Keratinocyte (primary cell): Measurements from ENCODE around the gene KATNB1. TPM values are rescaled to one million over a fixed set of nuclear protein-coding genes. Genes with fewer than 3 reads are reported as not detected.

Experiments
- DNase-seq: peaks from one replicate; pipeline ENCODE4 v3.0.0-alpha.2; 2011; ENCODE audit warnings: low read depth, missing footprints, low spot score
- FAIRE-seq: peaks from 2 replicates; lab custom pipeline; 2011; peaks lifted over from hg19 to GRCh38; lab: Jason Lieb, UNC
- H2AFZ ChIP-seq: 2 replicates; pipeline ENCODE4 v1.6.0; 2012; ENCODE audit warnings: low read length, control low read depth, inconsistent platforms; ENCODE audit not compliant: control insufficient read depth
- H3K27ac ChIP-seq: 2 replicates; pipeline ENCODE4 v1.5.1; 2011; ENCODE audit warnings: low read length; ENCODE audit not compliant: control insufficient read depth, insufficient read depth
- H3K27me3 ChIP-seq: 3 replicates; pipeline ENCODE4 v1.6.0; 2011; ENCODE audit warnings: low read length; ENCODE audit not compliant: control insufficient read depth, insufficient read depth; ENCODE audit errors: extremely low read depth
- H3K36me3 ChIP-seq, 2 experiments: 2 replicates in 1 of 2; 3 replicates in 1 of 2; pipeline ENCODE4 v1.5.1; 2011; ENCODE audit warnings: low read length in 2 of 2, mild to moderate bottlenecking in 1 of 2; ENCODE audit not compliant: control insufficient read depth in 2 of 2, insufficient read depth in 2 of 2; ENCODE audit errors: extremely low read depth in 1 of 2
- H3K4me1 ChIP-seq: 3 replicates; pipeline ENCODE4 v1.5.1; 2011; ENCODE audit warnings: low read length; ENCODE audit not compliant: control insufficient read depth, insufficient read depth; ENCODE audit errors: extremely low read depth
- H3K4me2 ChIP-seq: 3 replicates; pipeline ENCODE4 v1.6.0; 2011; ENCODE audit warnings: low read depth, low read length; ENCODE audit not compliant: control insufficient read depth, insufficient read depth; ENCODE audit errors: extremely low read depth
- H3K4me3 ChIP-seq, 3 experiments: fragments of 200-600 bp in 1 of 3; sonication (generic) in 1 of 3; 2 replicates in 2 of 3; 3 replicates in 1 of 3; pipeline ENCODE4 v1.5.1; 2011 to 2016; ENCODE audit warnings: low read length in 3 of 3, mild to moderate bottlenecking in 3 of 3, control low read depth in 2 of 3, inconsistent platforms in 1 of 3, low read depth in 1 of 3, mixed read lengths in 1 of 3, mixed run types in 1 of 3, moderate library complexity in 1 of 3; ENCODE audit not compliant: control insufficient read depth in 2 of 3, insufficient read depth in 2 of 3; ENCODE audit errors: extremely low read depth in 1 of 3
- H3K79me2 ChIP-seq: 2 replicates; pipeline ENCODE4 v1.6.0; 2012; ENCODE audit warnings: low read length; ENCODE audit not compliant: control insufficient read depth, insufficient read depth
- H3K9ac ChIP-seq: 3 replicates; pipeline ENCODE4 v1.6.0; 2011; ENCODE audit warnings: low read length; ENCODE audit not compliant: control insufficient read depth, insufficient read depth; ENCODE audit errors: extremely low read depth
- H3K9me1 ChIP-seq: 3 replicates; pipeline ENCODE4 v1.6.0; 2011; ENCODE audit warnings: low read length; ENCODE audit not compliant: control insufficient read depth, insufficient read depth; ENCODE audit errors: extremely low read depth
- H3K9me3 ChIP-seq: 2 replicates; pipeline ENCODE4 v1.5.1; 2012; ENCODE audit warnings: low read depth, low read length; ENCODE audit not compliant: control insufficient read depth
- H4K20me1 ChIP-seq: 3 replicates; pipeline ENCODE4 v1.6.0; 2011; ENCODE audit warnings: low read length; ENCODE audit not compliant: control insufficient read depth, insufficient read depth; ENCODE audit errors: extremely low read depth
- EZH2 ChIP-seq: IDR thresholded peaks from one replicate; pipeline ENCODE4 v1.6.1; 2012; ENCODE audit warnings: inconsistent platforms, mild to moderate bottlenecking, low read length, moderate library complexity
- dilution Hi-C: fragments of 300-500 bp; cut with MboI; formaldehyde crosslinking; loops from one replicate; pipeline ENCODE4 v1.7.0; 2020; ENCODE audit warnings: low sequenced_read_pairs; ENCODE audit not compliant: extremely low pct_ligation_motif_present
- polyA plus RNA-seq, 5 experiments: library from polyadenylated mRNA; depleted of rRNA in 3 of 5; stranded (reverse) in 3 of 5; stranded (forward) in 1 of 5; unstranded in 1 of 5; fragments of >200 nt; gene quantifications; 1 replicate in 1 of 5; 2 replicates in 3 of 5; 3 replicates in 1 of 5; pipeline versions ENCODE4 v1.2.1 to v1.2.3, GENCODE V29; 2011 to 2012; ENCODE audit warnings: missing spikeins in 2 of 5, low read depth in 1 of 5, low replicate concordance in 1 of 5
- TF ChIP-seq, protein P1 (sequence below), 3 experiments: IDR thresholded peaks in 1 of 3; conservative IDR thresholded peaks in 1 of 3; optimal IDR thresholded peaks in 1 of 3; 2 replicates in 2 of 3; 3 replicates in 1 of 3; pipeline versions ENCODE3 to v1.5.1; 2011; ENCODE audit warnings: low read length in 3 of 3, mild to moderate bottlenecking in 3 of 3, moderate library complexity in 2 of 3, control low read depth in 1 of 3, inconsistent platforms in 1 of 3; ENCODE audit not compliant: insufficient read depth in 2 of 3; ENCODE audit errors: extremely low read depth in 1 of 3

Gene KATNB1
- polyA plus RNA-seq, 1 donor (not counting 4 experiments of a cell fraction or from before 2014, with no cell fraction given), result 18.9 TPM

DNA sequence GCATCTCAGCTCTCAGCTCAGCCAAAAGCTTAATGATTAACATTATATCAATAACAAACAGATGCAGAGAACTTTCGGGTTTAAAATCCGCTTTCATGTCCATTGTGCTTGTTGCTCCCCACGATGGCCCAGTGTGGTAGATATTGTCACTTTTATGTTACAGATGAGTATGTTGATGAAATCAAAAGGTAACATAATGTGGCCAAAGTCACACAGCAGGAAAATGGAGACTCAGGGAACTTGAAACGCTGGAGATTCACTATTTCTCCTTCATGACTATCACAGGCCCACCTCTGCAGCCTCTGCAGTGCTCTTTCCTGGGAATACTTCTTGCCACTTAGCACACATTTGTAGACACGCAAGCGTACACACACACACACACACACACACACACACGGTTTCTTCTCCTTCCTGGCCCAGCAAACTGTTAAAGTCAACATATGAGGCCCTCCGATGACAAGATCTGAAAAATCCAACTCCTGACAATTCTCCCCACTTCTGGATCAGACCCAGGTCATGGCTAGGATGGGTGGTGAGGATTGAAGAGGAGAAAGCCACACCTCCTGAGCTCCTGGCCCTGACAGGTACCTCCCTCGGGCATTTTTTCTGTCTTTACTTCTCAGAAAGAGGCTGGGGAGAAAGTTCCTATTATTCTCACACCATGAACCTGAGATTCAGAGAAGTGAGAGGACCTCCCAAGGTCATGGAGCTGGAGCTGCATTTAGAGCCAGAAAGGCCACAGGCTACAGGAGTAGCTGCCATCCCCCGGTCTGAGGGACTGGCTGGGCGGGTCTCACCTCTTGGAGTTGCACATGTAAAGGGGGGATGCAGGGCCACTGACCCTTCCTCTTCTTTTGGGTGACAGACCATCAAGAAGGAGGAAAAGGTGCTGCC is 31.3 kb upstream of the KATNB1 start:
- no peak for FAIRE-seq
- H3K4me1 ChIP-seq, result no peaks in the 10 kb centered on the region

DNA sequence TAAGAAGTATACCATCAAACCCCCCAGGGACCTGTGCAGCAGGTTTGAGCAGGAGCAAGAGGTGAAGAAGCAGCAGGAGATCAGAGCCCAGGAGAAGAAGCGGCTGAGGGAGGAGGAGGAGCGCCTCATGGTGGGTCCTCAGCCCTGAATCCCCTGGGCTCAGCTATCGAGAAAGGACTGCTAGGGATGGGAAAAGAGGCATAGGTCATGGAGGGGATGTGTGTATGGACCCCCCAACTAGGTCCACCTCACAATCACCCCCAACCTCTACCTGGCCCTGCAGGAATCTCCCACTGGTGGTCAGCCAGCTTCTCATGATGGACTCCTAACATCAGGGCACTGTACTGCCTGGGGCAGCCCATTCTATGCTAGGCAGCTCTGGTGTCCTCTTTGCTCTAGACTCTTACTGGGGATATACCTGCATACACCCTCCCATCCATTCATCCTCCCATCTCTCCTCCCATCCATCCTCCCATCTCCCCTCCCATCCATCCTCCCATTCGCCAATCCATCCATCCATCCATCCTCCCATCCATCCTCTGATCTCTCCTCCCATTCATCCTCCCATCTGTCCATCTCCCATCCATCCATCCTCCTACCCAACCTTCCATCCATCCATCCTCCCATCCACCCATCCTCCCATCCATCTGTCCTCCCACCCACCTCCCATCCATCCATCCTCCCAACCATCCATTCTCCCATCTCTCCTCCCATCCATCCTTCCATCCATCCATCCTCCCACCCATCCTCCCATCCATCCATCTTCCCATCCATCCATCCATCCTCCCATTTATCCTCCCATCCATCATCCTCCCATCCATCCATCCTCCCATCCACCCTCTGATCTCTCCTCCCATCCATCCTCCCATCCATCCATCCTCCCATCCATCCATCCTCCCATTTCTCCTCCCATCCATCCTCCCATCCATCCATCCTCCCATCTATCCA is 30.4 kb upstream of the KATNB1 start:
- no peaks in the 10 kb centered on the region for H3K36me3 ChIP-seq
- H3K9me1 ChIP-seq, result no peaks in the 10 kb centered on the region
- dilution Hi-C loops, result no loop called here
- H4K20me1 ChIP-seq, result no peaks in the 10 kb centered on the region
- peaks cover 4% of the 10 kb centered on the region for H3K27me3 ChIP-seq
- no peak for TF ChIP-seq EZH2
- TF ChIP-seq, protein P1, sequence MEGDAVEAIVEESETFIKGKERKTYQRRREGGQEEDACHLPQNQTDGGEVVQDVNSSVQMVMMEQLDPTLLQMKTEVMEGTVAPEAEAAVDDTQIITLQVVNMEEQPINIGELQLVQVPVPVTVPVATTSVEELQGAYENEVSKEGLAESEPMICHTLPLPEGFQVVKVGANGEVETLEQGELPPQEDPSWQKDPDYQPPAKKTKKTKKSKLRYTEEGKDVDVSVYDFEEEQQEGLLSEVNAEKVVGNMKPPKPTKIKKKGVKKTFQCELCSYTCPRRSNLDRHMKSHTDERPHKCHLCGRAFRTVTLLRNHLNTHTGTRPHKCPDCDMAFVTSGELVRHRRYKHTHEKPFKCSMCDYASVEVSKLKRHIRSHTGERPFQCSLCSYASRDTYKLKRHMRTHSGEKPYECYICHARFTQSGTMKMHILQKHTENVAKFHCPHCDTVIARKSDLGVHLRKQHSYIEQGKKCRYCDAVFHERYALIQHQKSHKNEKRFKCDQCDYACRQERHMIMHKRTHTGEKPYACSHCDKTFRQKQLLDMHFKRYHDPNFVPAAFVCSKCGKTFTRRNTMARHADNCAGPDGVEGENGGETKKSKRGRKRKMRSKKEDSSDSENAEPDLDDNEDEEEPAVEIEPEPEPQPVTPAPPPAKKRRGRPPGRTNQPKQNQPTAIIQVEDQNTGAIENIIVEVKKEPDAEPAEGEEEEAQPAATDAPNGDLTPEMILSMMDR (optimal IDR thresholded peaks at IDR 0.05 in 1 of 3, IDR thresholded peaks at IDR 0.05 in 1 of 3, conservative IDR thresholded peaks at IDR 0.05 in 1 of 3; ENCODE audit: extremely low read depth in 1 of 3, insufficient read depth in 2 of 3, low read length in 3 of 3), result no peak
- H3K9me3 ChIP-seq, result no peaks in the 10 kb centered on the region
- FAIRE-seq, result no peak
- H3K4me1 ChIP-seq, result no peaks in the 10 kb centered on the region
- H2AFZ ChIP-seq, result no peak overlapping the region
- no peak overlapping the region for H3K27ac ChIP-seq
- no peaks in the 10 kb centered on the region for H3K79me2 ChIP-seq
- DNase-seq, result no peak
- H3K4me2 ChIP-seq, result no peak overlapping the region
- no peak overlapping the region for H3K4me3 ChIP-seq
- H3K9ac ChIP-seq, result no peak overlapping the region

More for the DNA sequence above, 31.3 kb upstream of the KATNB1 start:
- no peak for TF ChIP-seq EZH2
- TF ChIP-seq, protein P1 (optimal IDR thresholded peaks at IDR 0.05 in 1 of 3, IDR thresholded peaks at IDR 0.05 in 1 of 3, conservative IDR thresholded peaks at IDR 0.05 in 1 of 3; ENCODE audit: extremely low read depth in 1 of 3, insufficient read depth in 2 of 3, low read length in 3 of 3), result no peak
- no peak overlapping the region for H2AFZ ChIP-seq
- DNase-seq, result no peak
- H3K9ac ChIP-seq, result no peak overlapping the region
- no peak overlapping the region for H3K4me3 ChIP-seq
- H3K27me3 ChIP-seq, result peaks cover 4% of the 10 kb centered on the region
- no peak overlapping the region for H3K4me2 ChIP-seq
- H4K20me1 ChIP-seq, result no peaks in the 10 kb centered on the region
- H3K9me1 ChIP-seq, result no peaks in the 10 kb centered on the region
- H3K36me3 ChIP-seq, result no peaks in the 10 kb centered on the region
- no peaks in the 10 kb centered on the region for H3K9me3 ChIP-seq
- dilution Hi-C loops, result no loop called here
- H3K79me2 ChIP-seq, result no peaks in the 10 kb centered on the region
- no peak overlapping the region for H3K27ac ChIP-seq
